NCI-H2081 (cell line): ENCODE results near the gene DENND1A.
A peak's percentile ranks its signal among the peaks of the same experiment; 100 is the strongest.

ENCODE experiments used
- DNase-seq, 2 experiments: peaks; one replicate each; lab custom pipeline; 2025; lab: John Stamatoyannopoulos, UW

Gene DENND1A

DNA sequence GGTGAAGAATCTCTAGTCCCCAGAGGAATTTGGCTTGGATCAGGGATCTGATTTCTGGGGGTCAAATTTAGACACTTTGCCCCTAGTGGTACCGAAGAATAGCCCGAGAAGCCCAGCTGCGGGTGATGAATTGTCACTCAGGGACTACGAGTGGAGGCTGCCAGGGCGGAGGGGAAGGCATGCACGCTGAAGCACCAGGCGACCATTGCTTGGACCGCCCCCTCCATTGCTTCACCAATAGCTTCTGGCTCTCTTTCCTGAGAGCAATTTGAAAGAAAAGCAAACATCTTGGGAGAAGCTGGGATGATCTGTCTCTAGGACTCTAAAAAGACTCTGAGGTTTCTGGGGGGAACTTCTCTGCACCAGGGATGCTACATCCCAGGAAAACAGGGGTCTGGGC is 436.3 kb downstream of the DENND1A start:
- no peak for DNase-seq

- no peak for DNase-seq
These were observed 439.2 kb downstream of the DENND1A start for GRCh38 chr9:123490688-123491087.

- DNase-seq, result no peak
These were observed 441.1 kb downstream of the DENND1A start for GRCh38 chr9:123488722-123489321.

DNA sequence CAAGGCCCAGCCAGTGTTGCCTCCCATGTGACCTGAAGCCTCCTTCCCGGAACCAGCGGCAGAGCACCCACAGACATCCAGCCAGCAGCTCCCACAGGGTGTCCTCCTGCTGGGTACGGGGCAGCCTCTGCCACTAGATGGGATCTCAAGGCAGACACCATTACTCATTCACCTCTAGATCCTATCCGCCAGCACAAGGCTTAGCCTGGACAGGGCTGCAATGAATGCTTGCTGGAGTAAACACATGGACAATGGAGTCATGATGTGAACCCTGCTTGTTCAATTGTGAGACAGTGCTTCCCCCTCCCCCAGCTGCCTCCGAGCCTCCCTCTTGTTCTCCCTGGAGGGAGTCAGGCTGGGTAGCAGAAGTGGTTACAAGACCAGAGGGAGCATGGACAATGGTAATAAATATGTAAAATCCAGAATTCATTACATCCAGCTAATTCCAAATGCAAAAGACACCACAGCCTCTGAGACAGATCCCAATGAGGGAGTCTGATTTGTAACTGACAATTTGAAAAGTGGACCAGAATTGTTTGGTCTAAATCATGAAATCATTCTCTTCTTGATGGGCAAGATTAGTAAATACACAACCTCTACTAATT is 441.9 kb downstream of the DENND1A start:
- no peak for DNase-seq

DNA sequence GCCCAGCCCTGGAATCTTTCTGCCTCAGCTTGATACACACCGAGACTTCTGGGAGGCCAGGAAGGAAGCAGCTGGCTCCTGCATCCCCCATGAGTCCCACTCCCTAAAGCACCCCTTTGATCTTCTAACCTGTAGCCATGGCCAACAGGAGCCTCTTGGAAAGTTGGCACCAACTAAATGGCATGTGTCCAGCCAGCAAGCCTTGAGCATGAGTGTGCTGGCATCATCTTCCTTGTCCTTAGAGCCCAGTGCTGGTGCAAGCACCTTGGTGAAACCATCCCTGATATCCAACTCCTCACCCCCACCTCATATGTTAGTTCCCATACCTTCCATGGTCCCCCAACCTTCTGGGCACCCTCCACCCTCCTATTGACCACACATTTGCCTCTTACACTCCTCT is 443.5 kb downstream of the DENND1A start:
- no peak for DNase-seq

- DNase-seq, result peak; percentile 18 to 64
These were observed 444.7 kb downstream of the DENND1A start for GRCh38 chr9:123485216-123485615.

- DNase-seq, result no peak
These were observed 445.8 kb downstream of the DENND1A start for GRCh38 chr9:123484130-123484529.

DNA sequence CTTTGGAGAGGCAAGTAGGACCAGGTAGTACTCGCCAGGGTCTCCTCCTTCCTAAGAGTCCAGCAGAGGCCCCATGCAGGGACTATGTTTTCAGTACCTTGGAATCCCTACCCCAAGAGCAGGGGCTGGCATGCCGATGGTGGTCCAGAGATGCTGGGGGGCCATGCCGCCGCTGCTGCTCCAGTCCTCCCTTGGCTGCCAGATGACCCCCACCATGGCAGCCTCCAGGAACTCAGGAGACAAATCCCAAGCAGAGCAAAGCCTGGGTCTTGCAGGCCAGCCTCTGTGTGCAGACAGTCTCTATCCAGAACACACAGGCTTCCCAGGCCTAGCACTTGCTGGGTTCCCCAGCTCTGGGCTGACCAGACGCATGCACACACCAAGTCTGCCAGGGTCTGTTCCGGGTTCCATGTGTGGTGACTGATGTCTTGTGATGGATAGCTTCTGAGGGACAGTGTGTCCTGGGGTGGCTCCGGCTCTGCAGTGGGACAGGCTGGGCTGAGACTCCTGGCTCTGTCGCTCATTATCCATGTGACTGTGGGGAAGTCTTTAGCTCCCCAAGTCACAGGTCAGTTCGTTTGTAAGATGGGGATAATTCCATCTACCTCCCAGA is 446.6 kb downstream of the DENND1A start:
- DNase-seq, result no peak

DNA sequence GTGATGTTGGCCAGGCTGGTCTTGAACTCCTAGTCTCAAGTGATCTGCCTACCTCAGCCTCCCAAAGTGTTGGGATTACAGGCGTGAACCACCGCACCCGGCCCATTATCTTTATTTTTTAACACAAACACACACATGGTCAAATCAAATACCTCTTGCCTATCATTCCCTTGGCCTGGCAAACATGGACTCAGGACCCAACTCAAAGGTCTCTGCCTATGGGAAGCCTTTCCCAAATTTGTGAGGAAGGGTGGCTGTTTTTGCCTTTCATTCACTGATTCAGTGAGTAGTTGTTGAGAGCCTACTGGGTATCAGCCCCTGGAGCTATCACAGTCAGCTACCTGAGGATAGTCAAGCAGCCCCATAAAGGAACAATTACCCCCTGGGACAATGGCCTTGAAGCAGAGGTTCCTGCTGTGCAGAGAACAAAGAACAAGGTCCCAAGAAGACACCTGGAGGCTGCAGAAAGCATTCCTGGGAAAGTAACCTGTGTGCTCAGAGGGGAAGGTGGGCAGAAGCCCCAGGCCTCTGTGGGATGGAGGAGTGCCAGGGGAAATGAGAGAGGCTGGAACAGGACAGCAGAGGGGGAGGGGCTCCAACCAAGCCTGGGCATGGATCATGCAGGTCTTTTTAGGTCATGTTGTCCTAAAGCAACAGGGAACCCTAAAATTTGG is 447.5 kb downstream of the DENND1A start:
- no peak for DNase-seq

GRCh38 chr9:123481209-123481865 is 448.6 kb downstream of the DENND1A start:
- peak in 1 of 2 experiments; percentile 19 for DNase-seq

- no peak for DNase-seq
These were observed 449.1 kb downstream of the DENND1A start for GRCh38 chr9:123480791-123481190.

GRCh38 chr9:123480096-123480495 is 449.8 kb downstream of the DENND1A start:
- DNase-seq, result no peak

DNA sequence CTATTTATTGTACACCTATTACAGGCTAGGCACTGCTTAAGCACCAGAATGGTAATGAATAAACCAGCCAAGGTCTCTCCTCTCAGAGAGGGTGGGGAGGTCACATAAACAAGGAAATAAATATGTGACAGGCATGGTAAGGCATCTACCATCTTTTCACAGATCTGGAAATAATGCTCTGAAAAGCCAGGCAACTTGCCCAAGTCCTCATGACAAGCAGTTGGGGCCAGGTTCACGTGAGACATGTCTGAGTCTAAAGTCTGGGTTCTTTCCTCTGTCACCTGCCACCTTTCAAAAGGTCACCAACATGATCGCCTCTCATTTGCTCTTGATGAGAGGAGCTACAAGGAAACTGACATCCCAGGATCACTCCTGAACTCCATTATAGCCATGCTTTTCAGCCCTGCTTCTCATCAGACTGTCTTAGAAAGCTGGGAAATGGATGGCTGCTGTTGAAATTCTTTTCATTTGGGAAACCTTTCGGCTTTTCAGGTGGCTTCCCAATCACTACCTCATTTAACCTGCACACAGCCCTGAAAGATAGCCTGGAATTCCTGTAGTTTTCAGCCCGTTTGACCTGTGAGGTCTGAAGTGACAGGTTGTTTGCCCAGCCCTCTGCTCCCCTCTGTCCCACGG is 450.8 kb downstream of the DENND1A start:
- DNase-seq, result no peak

DNA sequence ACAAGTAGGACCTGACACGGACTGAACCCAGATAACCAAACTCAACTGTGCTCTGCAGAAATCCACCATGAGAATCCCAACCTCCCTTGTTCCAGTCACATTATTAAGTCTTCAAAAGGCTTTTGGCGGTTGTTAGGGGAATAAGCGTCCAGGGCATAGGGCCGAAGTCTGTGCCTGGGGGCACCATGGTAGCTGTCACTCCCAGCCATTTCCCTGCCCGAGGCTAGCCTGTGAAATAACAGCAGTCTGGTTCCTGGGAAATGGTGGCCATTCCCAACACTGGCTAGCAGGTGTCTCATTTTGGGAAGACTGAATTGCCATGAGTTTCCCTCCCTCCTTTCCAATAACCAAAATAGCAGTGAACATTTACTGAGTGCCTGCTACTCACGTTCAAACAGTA is 451.8 kb downstream of the DENND1A start:
- no peak for DNase-seq

- peak in 1 of 2 experiments; percentile 82 for DNase-seq
These were observed 454.5 kb downstream of the DENND1A start for GRCh38 chr9:123475407-123475806.

DNA sequence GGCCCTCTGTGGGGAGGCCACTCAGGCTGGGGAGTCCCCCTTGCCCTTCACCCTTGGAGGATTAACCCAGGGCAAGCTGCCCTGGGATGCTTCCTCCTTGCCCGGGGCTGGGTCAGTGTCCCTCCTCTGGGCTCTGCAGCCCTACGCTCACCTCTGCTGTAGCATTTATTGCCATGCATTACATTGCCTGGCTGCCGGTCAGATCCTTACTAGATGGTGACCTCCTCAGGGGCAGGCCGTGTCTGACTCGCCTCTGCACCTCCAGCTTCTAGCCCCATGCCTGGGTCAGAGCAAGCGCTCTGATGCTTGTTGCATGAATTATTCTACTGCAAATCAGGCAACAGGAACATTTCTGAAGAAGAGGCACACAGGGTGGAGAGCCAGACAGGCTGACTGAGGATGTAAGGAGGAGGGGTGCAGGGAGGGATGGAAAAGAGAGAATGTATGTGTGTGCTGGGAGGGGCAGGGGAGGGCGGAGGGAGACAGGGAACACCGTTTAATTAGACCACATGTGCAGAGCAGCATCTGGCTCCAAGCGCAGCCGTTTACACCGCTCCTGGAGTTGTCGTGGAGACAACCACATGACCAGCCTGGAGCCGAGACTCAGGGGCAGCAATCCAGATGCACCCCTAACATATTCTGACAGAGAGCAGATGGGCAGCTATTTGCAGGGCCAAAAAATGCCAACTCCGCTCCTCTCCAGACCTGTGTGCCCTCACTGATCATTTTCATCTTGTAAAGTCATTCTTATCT is 456.9 kb downstream of the DENND1A start:
- DNase-seq, result peak; percentile 74 to 83

DNA sequence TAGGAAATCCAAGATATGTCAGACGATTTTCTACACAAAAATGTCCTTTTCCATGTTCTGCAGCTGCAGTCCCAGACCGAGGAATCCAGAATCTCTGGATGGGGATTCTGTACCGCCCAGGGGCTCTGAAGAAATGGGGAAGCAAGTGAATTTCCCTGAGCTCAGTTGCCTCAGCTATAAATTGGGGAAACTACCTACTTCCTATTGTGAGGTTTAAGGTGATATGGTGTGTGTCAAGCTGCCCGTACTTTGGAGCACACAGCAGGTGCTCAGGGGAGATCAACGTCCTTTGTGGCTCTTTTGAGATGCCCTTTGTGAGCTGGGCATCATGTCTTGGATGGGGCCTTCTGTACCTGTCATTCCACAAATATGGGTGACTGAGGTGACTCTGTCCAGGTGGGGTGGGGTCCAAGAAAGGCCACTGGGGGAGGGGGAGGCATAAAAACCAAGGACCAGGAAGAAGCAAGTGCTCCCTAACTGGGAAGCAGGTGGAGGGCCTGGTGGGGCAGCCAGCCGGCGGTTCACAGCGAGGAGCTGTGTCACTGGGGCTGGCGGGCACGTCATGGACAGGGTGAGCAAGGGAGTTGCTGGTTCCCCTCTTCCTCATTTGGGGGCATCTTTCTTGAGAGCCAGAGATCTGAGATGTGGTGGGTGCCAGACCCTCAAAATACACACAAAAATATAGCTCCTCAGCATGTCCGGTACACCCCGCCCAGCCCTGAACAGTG is 457.9 kb downstream of the DENND1A start:
- no peak for DNase-seq

DNA sequence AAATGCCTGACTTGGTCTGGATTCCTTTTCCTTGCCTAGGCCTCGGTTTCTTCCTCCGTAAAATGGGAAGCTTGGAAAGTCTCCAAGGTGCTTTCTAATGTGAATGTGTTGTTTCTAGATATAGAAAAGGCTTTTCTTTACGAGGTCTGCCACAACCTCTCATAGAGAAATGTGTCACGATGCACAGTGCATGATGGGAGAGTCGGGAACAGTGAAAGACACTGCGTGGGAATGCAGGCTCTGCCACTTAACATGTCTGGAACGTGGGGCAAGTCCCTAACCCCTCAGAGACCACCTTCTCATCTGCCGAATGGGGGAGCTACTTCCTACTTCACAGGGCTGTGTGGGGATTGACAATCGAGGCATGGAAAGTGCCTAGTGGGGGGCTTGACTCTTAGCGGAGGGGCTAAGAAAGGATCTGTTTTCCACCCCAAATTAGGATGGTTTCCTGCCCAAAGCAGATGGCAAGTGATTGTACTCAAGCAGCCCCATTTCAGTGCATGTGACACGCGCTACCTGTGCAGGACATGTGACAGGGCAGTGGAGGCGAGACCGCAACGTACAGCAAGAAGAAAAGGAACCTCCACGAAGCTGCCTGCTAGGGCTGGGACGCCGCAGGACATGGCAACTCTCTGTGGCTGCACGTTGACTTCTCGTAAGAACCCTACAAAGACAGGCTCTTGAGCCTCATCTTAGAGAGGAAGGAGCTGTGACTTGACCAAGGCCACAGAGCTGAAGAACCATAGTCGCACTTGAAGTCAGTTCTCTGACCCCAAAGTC is 458.7 kb downstream of the DENND1A start:
- no peak for DNase-seq

DNA sequence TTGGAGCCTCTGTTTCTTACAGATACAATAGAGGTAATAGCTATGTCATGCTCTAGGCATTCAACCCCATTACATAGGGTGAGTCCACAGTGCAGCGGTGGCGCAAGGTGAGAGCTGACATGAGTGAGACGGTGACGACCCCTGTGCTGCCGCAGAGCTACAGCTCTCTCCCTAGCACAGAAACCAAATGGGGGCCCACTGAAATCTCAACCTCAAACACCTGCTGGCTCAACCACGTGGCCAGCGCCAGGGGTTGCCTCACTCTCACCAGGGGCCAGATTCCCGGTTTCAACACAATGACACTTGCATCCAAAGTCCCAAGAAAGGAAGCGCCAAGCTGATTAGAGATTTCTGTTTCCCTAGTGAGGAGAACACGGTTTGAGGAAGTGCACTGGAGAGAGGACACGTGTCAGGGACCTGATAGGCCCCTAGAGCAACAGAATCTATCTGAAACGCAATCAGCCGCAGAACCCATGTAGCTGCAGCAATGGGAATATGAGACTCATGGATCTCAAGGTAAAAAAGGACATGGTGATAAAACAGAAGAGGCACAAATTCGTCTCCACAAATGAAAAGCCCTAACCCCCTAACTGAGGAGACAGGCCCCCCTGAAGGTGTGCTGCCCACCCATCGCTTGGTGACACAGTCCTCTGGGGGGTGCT is 459.7 kb downstream of the DENND1A start:
- DNase-seq, result peak in 1 of 2 experiments; percentile 13
